Measurements from ENCODE around the gene TTC32.

DNA sequence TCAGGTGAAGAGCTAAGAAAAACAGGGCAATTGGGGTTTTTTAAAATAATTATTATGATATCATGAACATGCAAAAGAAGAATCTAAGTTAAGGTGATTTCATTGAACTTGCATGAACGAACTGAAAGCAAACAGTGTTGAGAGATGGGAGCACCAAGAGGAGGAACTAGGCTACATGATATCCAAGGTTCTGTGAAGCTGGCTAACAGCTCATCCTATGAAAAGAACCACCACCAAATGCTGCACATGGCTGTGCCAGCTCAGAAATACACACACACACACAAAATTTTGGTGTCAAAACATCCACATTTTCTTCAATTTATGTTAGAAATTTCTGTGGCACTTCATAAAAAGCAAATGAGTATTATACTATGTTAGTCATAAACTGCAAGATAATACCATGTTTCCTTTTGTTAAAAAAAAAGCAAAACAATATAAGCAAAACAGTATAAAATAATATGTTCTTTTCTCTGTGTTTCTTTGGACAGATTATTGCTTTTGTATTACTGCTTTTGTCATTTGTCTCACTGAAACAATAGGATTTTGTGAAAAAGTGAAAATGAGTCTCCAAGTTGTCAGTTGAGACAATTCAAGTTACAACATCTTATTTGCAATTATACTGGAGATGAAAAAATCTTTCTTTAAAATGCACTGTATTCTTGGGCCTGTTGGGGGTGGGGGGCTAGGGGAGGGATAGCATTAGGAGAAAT, 12.6 kb upstream of the TTC32 start:
- TF ChIP-seq GATA2 (IDR thresholded peaks at IDR 0.05; ENCODE audit: low read depth, low read length) (no peak), GATA3 (IDR thresholded peaks at IDR 0.05; ENCODE audit: low read depth, low read length) (no peak)

Measured in SH-SY5Y (cell line).